PC-9 (cell line): ENCODE data around the gene LSM11. TPM values are rescaled to one million over a fixed set of nuclear protein-coding genes. Genes with fewer than 3 reads are reported as not detected.

Source experiments
- BruUV-seq: library from RNA; stranded (reverse); fragments of 400-500 nt; replicated peaks from 2 replicates; lab custom pipeline; 2021; lab: Mats Ljungman, UMichigan
- CTCF ChIA-PET: fragments of 300-600 bp; sonication (Branson Sonifier 250); formaldehyde crosslinking; loops from one replicate; lab custom pipeline; 2022; ENCODE audit warnings: antibody characterized with exemption; lab: Charles Lee
- POLR2A ChIA-PET: fragments of 300-600 bp; sonication (Branson Sonifier 250); formaldehyde crosslinking; loops from one replicate; lab custom pipeline; 2022; ENCODE audit warnings: antibody characterized with exemption; ENCODE audit not compliant: unreplicated experiment; lab: Charles Lee
- DNase-seq, 2 experiments: peaks; one replicate each; pipeline versions ENCODE4 v3.0.0 to v3.0.0-alpha.2; 2015 to 2022; ENCODE audit warnings: mixed read lengths in 1 of 2
- H2AFZ ChIP-seq: fragments of 200-600 bp; sonication (generic); 2 replicates; pipeline ENCODE4 v1.8.1; 2017; ENCODE audit warnings: antibody characterized with exemption
- H3F3A ChIP-seq: fragments of 200-600 bp; sonication (generic); 2 replicates; pipeline ENCODE4 v1.8.1; 2017; ENCODE audit warnings: antibody characterized with exemption, mild to moderate bottlenecking, low read depth; ENCODE audit not compliant: insufficient read depth
- H3K27ac ChIP-seq: fragments of 200-600 bp; sonication (generic); 2 replicates; pipeline ENCODE4 v1.6.1; 2016; ENCODE audit warnings: mixed run types
- H3K27me3 ChIP-seq: fragments of 200-600 bp; sonication (generic); 2 replicates; pipeline ENCODE4 v1.6.1; 2016; ENCODE audit warnings: low read depth, mixed run types; ENCODE audit not compliant: insufficient read depth
- H3K36me3 ChIP-seq: fragments of 200-600 bp; sonication (generic); 2 replicates; pipeline ENCODE4 v1.6.1; 2016; ENCODE audit warnings: low read depth, mixed run types
- H3K4me1 ChIP-seq: fragments of 200-600 bp; sonication (generic); replicated peaks from 2 replicates; pipeline ENCODE4 v1.6.1; 2016; ENCODE audit warnings: mixed run types; ENCODE audit not compliant: insufficient read depth
- H3K4me2 ChIP-seq: fragments of 200-600 bp; sonication (generic); 2 replicates; pipeline ENCODE4 v1.6.1; 2017; ENCODE audit warnings: mixed run types
- H3K4me3 ChIP-seq: fragments of 200-600 bp; sonication (generic); 2 replicates; pipeline ENCODE4 v1.6.1; 2016; ENCODE audit warnings: mixed run types
- H3K79me2 ChIP-seq: fragments of 200-600 bp; sonication (generic); 2 replicates; pipeline ENCODE4 v1.6.1; 2017; ENCODE audit warnings: low read depth, mixed run types
- H3K9me2 ChIP-seq: fragments of 200-600 bp; sonication (generic); 2 replicates; pipeline ENCODE4 v1.8.1; 2017; ENCODE audit warnings: mild to moderate bottlenecking; ENCODE audit not compliant: insufficient read depth
- H3K9me3 ChIP-seq: fragments of 200-600 bp; sonication (generic); 2 replicates; pipeline ENCODE4 v1.8.1; 2016; ENCODE audit warnings: low read depth; ENCODE audit not compliant: insufficient read depth
- H4K20me1 ChIP-seq: fragments of 200-600 bp; sonication (generic); 2 replicates; pipeline ENCODE4 v1.8.1; 2017; ENCODE audit not compliant: insufficient read depth
- CTCF ChIP-seq: fragments of 200-600 bp; sonication (generic); conservative IDR thresholded peaks from 2 replicates; pipeline ENCODE4 v1.6.1; 2017; ENCODE audit warnings: mixed run types, antibody characterized with exemption, mild to moderate bottlenecking, moderate library complexity
- EZH2 ChIP-seq: fragments of 200-600 bp; sonication (generic); IDR thresholded peaks from 2 replicates; pipeline ENCODE4 v1.8.0; 2017; ENCODE audit warnings: antibody characterized with exemption, low read depth
- intact Hi-C: fragments of 100-400 bp; cut with micrococcal nuclease; formaldehyde crosslinking; loops from one replicate; pipeline ENCODE4 v1.10.0; 2022; ENCODE audit not compliant: unreplicated experiment
- total RNA-seq: library from RNA; stranded (reverse); gene quantifications from 2 replicates; pipeline ENCODE4 v1.2.3, GENCODE V29; 2021

Gene LSM11
- total RNA-seq, 1 experiment from 2014 or later = 1.9 TPM

GRCh38 chr5:157735991-157736390, 7.5 kb upstream of the LSM11 start:
- Histone ChIP-seq H3K9me2 (no peaks in the 10 kb centered on the region), H3K4me1 (no peaks in the 10 kb centered on the region), H3K4me3 (no peak overlapping the region), H3K36me3 (peaks cover 7% of the 10 kb centered on the region; the same call in 1 of the 2 replicates), H4K20me1 (no peaks in the 10 kb centered on the region), H3K4me2 (no peak overlapping the region), H3F3A (no peaks in the 10 kb centered on the region), H2AFZ (no peak overlapping the region), H3K27ac (no peak overlapping the region), H3K27me3 (no peaks in the 10 kb centered on the region), H3K9me3 (no peaks in the 10 kb centered on the region), H3K79me2 (peaks cover 6% of the 10 kb centered on the region)
- no TSS peak for BruUV-seq
- CTCF ChIA-PET = no interaction called here
- TF ChIP-seq EZH2 (no peak), CTCF (no peak)
- DNase-seq = no peak
- POLR2A ChIA-PET = no interaction called here
- intact Hi-C loops = no loop called here

GRCh38 chr5:157739388-157740228, 3.9 kb upstream of the LSM11 start:
- H4K20me1 ChIP-seq = no peaks in the 10 kb centered on the region
- H3K79me2 ChIP-seq = no peaks in the 10 kb centered on the region
- H3K4me1 ChIP-seq = peaks cover 8% of the 10 kb centered on the region
- no peaks in the 10 kb centered on the region for H3K9me2 ChIP-seq
- H3K27me3 ChIP-seq = no peaks in the 10 kb centered on the region
- H3F3A ChIP-seq = peaks cover 3% of the 10 kb centered on the region; the same call in 1 of the 2 replicates
- TF ChIP-seq EZH2 (no peak), CTCF (no peak)
- intact Hi-C loops = loop anchor here (5.0 kb wide), 2 partner anchors 262 to 397 kb away; no protein-coding TSS in a partner anchor
- H3K4me2 ChIP-seq = no peak overlapping the region
- H3K27ac ChIP-seq = no peak overlapping the region
- no peak overlapping the region for H2AFZ ChIP-seq
- no peaks in the 10 kb centered on the region for H3K9me3 ChIP-seq
- ChIA-PET CTCF (no interaction called here), POLR2A (no interaction called here)
- no TSS peak for BruUV-seq
- DNase-seq = no peak
- no peak overlapping the region for H3K4me3 ChIP-seq
- no peaks in the 10 kb centered on the region for H3K36me3 ChIP-seq

DNA sequence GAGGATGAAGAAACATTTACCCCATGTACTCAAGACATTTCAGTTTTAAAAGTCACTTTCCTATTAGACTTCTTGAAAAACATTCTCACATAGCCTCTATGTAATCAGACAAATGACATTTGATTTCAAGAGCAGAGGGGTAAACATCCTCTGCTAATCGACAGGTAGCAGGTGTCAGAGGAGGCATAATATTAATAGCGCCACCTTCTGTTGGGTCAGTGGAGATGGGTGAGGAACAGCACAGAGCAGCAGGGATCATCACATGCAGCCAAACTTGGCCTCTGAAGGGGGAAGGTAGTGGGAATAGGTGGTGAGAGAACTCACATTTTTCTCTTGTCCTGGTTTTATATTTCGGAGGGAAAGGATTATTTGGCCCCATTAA, 3.3 kb upstream of the LSM11 start:
- no peak overlapping the region for H3K27ac ChIP-seq
- H3F3A ChIP-seq = peaks cover 3% of the 10 kb centered on the region; the same call in 1 of the 2 replicates
- peaks cover 12% of the 10 kb centered on the region for H3K4me1 ChIP-seq
- no TSS peak for BruUV-seq
- no peaks in the 10 kb centered on the region for H3K9me2 ChIP-seq
- no peaks in the 10 kb centered on the region for H4K20me1 ChIP-seq
- H3K36me3 ChIP-seq = no peaks in the 10 kb centered on the region
- no peaks in the 10 kb centered on the region for H3K79me2 ChIP-seq
- H3K27me3 ChIP-seq = no peaks in the 10 kb centered on the region
- ChIA-PET CTCF (interaction anchor here (0.7 kb wide), 1 partner anchor 166 kb away, joined by 5 read pairs; no protein-coding TSS in a partner anchor), POLR2A (no interaction called here)
- H3K9me3 ChIP-seq = no peaks in the 10 kb centered on the region
- intact Hi-C loops = loop anchor here (5.0 kb wide), 2 partner anchors 263 to 398 kb away; no protein-coding TSS in a partner anchor
- peak in 1 of 2 experiments; percentile 19 for DNase-seq
- TF ChIP-seq CTCF = peak; percentile 67; the same call in 1 of the 2 replicates
- no peak for TF ChIP-seq EZH2
- no peak overlapping the region for H2AFZ ChIP-seq
- no peak overlapping the region for H3K4me2 ChIP-seq
- no peak overlapping the region for H3K4me3 ChIP-seq
